CD4-positive, alpha-beta T cell treated with Interleukin-4 for 1 hour (primary cell): Measurements from ENCODE around the gene MTFMT.
"Not testable (repeated sequence)": the region's sequence is repeated elsewhere in the genome, so short reads cannot be mapped to it uniquely, and the experiment has no call there.

ENCODE experiments used
- DNase-seq, 2 donors: peaks; one replicate each; pipeline ENCODE4 v3.0.0-alpha.2; 2020 to 2022

Gene MTFMT

DNA sequence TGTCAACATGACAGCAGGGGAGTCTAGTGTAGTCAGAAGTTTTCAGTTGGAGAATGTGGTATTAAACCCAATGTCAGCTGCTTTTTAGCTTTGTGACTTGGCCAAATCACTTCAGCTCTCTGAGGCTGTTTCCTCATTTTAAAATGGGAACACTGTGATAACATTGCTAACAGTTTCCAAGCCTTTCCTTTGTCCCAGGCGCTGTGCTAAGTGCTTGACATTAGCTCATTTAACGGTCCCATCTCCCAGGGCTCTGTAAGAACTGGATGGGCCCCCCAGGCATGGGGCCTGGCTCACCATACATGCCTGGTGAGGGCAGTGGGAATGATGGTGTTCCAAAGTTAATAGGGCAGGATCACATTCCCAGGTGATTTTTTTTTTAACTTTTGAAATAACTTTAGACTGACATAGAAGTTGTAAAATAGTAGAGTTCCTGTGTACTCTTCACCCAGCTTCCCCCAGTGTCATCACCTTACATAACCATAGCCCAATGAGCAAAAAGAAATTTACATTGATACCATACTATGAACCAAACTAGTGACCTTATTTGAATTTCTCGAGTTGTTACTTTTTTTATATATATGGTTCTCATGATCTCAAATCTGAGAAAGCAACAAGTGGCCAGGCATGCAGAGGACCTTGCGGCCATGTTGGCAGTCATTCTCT is 30.6 kb upstream of the MTFMT start:
- DNase-seq, result no peak

DNA sequence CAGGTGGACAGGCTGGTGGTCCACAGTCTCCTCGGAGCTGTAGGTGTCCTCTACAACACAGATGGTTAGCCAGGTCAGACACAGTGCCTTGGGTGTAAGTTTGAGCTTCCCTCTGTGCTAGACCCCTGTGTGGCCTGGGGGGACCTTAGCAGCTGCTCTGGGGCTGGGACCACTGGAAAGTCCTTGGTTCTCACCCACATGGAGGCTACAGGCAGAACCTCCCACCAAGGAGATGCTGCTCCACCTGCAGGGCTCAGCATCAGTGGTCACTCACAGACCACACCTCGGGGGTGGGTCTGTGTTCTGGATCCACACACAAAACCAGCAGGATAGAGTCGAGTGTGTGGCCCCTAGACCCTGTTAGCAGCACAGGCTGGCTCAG is 29.9 kb upstream of the MTFMT start:
- DNase-seq, result no peak

DNA sequence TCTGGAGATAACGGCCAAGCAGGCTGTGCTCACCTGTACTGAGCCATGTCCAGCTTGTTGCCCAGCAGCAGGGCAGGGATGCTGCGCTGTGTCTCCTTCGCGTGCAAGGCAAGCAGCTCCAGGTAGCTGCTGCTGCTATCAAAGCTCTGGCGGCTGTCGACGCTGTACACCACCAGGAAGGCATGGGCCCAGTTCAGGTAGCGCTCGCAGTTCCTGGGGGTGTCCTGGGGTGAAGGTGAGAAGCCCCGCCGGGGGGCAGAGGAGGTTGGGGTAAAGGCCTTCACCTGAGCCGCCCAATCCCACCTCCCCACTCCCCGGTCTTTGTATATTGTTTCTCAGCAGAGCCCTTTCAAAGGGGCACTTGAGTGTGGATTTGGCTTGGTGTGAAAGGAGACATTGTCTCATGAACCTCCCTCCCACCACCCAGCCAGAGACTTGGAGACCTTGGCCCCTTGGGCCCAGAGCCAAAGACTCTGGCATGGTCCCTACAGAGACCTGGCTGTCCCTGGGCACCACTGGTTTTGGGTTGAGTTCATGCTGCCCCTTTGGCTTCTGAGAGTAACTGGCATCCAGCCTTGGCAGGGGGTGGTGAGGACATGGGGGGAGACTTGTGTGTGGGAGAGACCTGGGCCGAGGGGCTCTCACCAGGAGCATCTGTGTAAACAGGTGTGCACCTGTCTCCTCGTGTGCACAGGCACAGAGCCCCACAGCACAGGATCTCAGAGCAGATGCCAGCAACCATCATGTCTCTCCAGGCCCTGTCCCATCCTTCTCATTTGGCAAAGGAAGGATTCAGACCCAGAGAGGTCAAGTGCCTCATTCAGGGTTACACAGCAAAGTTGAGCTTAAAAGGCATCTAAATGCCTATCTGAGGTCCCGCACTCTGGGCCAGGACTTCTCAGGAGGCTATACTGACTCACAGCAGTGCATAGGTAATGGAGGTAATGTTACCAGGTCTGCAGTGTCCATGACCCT is 29.2 kb upstream of the MTFMT start:
- no peak for DNase-seq

DNA sequence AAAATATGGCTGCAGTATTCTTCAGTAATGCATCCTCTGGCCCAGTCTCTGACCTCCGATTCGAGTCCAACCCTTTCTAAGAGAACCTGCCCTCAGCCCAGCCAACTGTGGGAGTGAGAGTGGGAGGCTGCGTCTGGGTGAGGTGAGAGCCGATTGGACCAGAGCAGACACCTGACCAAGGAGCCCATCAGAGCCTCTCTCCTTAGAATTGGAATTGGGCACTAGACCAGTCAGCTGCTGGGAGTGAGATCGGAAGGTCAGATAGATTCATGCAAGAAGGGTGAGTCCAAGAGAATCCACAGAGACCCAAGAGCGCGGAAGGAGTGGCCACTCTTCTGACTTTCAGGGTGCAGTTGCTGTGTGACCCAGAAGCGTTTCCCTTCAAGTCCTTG is 28.1 kb upstream of the MTFMT start:
- no peak for DNase-seq

DNA sequence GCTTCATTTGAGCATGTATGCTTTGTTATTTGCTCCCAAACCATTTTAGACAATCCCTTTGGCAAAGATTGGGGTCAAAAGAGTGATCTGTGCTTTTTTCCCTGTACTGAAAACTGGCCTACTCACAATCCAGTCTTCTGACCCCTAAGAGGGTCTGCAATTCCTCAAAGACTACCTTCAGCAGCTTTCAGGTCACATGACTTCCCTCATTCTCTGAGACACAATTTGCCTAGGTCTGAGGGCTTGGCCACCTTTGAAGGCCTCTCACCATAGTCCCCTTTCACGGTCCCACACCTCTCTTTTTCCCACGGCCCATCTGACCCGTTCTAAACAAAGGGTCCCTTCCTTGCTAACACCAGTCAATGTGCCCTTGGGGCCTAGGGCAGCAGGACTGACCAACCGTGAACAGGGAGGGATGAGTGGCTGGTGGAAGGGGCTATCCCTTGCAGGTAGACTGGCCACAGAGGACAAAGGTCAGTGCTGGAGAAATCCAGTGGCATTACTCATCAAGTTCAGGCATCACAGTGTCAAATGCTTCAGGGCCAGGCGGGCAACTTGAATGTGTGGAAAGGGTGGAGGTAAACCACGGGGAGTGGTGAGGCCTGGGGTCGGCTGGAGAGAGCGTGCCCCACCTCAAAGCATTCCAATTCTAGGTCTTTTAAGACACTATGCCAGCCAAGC is 27.6 kb upstream of the MTFMT start:
- no peak for DNase-seq

DNA sequence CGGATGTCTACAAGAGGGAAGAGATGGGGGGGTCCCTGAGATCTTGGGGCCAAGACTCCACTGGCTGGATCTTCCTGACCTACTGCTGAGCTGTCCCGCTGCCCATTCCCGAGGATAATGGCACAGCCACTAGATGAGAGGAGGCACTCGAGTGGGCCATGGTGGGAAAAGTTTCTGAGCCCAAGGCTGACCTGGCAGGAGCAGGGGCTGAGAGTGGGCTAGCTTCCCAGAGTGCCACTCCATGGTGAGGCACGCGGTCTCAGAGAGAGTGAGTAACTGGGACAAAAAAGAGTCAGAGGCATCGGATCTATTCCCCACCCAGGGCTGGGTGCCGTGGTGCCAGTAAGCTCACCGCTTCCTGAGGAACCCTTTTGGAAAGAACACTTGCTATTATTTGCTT is 26.7 kb upstream of the MTFMT start:
- no peak for DNase-seq

DNA sequence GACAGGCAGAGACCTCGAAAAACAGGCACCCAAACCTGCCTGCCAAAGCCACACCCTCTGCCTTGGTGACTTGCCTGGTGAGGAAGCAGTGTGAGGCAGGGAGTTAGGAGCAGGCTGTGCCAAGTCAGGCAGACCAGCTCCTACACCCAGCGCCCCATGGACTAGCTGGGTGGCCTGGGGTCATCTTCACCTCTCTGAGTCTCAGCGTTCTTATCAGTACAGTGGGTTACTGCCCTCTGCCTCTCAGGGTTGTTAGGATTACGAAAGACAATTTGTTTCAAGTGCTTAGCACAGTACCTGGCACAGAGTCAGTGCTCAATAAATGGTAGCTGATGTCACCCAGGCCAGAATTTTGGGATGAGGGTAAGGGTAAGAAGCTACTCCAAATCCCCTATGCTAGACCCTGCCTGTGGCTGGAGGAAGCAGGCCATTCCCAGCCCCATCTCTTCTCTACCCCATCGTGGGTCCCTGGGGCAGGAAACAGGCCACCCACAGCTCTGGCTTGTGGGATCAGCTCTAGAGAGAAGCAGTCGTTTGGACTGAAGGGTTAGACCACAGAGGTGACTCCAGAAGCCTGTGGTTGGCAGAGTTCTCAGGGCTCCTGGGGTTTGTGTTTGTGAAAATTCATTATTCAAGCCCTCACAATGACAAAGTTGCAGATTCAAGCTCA is 25.9 kb upstream of the MTFMT start:
- no peak for DNase-seq

DNA sequence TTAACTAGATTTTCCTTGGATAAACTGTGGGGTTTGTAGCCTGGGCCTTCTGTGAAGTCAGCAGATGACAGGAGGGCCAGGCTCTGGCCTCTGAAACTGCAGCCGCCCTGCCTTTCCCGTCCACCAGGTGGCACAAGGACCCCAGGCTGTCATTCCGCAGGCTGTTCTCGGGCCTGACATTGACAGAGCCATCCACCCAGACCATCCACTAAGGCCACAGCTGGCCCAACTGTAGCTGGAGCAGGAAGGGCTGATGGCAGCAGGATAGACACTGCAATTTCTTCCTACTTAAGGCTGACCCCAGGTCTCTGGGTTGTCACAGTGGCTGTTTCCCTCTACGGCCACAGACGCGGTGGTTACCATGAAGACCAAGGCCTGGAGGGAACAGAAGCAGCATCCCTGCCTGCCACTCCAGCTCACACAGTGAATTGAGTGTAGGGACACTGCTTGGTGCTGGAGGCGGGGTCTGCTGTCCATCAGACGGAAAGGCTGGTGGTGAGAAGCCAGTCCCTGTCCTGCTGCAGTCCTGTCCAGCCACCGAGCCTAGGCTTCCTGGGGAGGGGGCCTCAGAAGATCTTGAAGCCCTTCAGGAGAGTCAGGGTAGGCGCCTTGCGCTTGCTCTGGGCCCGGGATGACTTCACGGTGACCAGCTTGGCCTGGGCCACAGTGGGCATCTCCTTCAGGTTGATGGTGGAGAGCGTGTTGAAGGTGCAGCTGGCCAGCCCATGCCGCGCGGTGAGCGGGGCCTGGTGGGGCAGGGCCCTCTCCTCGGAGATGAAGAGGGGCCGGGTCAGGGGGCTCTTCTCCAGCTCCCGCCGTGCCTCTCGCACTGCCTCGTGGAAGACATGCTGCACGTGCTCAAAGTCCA is 25.1 kb upstream of the MTFMT start:
- DNase-seq, result peak; percentile 51 to 52

DNA sequence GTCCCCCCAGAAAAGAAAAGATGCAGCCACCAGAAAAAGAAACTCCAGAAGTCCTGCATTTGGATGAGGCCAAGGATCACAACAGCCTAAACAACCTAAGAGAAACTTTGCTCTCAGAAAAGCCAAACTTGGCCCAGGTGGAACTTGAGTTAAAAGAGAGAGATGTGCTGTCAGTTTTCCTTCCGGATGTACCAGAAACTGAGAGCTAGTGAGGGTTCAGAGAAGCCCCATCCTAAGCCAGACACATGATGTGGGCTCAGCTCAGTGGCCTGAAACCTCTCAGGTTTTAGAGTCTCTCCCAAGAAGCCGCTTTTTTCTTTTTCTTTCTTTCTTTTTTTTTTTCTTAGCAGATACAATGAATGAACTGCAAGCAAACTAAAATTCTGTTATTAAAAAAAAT is 23.5 kb upstream of the MTFMT start:
- DNase-seq, result no peak

DNA sequence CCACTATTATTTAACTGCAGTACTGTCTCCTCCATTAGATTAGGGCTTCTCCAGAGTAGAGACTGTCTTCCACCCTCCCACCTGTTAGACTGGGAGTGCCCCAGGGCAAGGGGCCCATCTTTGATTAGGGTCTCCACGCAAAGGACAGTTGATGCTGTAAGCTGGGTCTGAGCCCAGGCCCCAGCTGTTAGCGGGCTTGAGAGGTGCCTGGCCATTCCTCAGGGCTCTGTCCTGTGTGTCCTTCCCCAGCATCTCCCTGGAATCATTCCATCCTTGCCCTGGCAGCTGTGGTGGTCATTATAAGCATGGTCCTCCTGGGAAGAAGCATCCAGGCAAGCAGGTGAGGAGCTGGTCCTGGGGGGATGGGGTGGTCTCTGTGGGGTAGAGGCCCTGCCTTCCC is 21.8 kb upstream of the MTFMT start:
- DNase-seq, result no peak

DNA sequence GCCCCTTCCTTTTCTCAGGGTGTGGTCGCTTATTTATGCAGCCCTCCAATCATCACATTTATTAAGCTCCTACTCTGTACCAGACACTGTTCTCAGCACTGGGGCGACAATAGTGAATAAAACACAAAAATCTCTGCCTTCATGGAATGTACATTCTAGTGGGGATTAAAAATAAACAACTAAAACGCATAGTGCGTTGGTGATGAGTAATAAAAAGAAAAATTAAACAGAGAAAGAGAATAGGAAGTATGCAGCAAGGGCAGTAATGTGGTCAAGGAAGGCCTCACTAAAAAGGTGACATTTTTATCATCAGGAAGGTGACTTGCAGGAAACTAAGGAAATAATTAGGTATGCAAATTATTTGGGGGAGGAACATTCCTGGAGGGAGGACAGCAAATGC is 20.8 kb upstream of the MTFMT start:
- DNase-seq, result no peak

DNA sequence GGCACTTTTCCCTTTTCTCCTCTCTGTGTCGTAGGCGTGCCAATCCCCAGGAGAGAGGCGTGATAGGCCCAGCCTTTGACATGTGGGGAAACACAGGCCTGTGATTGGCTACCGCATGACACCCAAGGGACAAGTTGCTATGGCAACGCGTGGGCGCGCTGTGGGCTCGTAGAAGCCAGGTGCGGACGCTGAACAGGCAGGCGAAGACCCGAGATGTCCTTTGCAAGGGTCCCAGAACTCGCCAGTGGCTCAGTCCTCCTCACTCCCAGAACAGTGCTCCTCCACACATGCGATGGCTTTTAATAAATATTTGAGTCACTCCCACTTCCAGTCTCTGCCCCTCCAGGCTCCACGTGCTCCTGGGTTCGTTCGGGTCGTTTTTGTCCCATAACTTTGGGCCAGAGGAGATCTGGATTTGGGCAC is 20.0 kb upstream of the MTFMT start:
- DNase-seq, result peak; percentile 89 to 93

DNA sequence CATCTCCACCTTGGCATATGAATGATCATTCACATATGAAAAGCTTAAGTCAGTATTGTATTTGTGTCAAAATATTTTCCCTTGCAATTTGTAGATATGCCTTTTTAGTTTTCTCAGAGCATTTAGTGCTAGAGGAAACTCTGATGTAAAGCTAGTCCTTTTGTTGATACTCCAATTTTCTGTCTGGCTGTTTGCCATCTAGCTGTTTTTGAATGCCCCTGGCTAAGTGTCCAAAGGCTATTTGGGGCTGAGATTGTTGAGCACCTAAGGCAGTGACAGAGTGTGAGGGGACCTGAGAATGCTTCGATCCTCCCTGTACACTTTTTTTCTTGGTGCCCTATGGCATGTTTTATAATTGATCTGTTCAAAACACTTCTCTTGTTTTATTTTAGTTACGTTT is 18.8 kb upstream of the MTFMT start:
- no peak for DNase-seq

DNA sequence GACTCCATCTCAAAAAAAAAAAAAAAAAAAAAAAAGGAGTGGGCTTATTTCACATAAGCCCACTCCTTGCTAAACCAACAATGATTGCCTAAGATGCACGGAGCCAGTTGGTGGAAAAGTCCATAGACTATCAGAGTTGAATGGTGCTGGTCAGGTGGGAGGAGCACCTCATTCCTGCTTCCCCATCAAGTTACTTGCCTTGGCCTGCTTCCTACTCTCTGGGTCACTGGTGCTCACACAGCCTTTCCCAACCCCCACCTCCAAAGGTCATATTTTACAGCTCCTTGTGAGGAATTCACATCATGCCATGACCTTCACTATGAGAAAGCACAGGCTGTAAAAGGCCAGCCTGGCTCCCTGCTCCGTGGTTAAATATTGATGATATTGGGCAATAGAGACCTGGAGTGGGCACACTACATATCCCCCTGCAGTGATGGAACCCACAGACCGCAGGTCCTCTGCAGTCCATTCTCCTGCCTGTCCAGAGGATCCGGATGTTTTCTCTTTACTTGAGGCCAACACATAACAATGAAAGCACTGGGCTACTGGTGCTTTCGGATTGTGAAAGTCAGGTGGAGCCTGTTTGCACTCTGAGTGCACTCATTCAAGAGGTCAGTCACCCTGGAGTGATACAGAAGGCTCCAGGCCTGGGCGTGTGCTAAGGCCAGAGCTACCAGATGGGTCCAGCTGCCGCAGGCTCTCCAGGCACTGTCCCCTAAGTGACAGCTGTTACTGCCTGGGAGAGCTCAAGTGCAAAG is 15.5 kb upstream of the MTFMT start, which contains the start of gene SLC51B:
Gene SLC51B (plus strand): TSS at position 664 of the 758 bp plus-strand sequence. CDS start 4,618 bp downstream, outside the sequence.
- no peak for DNase-seq

DNA sequence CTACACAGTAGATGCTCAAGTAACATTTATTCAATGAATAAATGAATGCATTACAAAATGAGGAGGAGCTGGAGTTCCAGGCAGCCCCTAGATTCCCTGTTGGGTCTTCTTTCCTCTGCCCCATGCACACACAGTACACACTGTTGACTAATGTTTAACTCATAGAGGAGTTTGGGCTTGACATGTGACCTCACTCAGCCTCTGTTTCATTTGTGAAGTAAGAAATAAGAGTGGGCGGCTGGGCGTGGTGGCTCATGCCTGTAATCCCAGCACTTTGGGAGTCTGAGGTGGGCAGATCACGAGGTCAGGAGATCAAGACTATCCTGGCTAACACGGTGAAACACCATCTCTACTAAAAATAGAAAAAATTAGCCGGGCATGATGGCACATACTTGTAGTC is 14.8 kb upstream of the MTFMT start:
- not testable (repeated sequence) for DNase-seq

DNA sequence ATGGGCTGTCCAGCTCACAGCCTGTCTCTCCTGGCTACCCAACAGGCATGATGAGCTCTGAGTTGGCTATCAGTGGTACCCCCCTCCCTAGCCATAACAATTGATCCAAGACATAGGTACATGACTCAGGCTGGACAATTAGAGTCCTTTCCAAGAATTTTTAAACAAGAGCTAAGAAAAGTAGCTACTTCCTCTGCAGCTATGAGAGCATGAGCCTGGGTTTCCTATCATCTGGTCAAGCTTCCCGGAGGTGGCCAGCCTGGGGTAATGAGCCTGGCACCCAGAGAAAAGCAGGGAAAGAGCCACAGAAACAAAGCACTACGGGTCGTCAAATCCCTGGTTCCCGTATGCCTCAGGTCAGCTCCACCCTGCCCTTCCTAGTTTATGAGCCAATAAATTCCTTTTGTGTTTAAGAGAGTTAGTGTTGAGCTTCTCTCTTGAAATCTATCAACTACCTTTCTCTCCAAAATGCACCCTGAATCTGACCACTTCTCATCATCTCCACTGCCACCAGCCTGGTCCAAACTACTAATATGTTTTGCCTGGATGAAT is 13.4 kb upstream of the MTFMT start:
- DNase-seq, result no peak

DNA sequence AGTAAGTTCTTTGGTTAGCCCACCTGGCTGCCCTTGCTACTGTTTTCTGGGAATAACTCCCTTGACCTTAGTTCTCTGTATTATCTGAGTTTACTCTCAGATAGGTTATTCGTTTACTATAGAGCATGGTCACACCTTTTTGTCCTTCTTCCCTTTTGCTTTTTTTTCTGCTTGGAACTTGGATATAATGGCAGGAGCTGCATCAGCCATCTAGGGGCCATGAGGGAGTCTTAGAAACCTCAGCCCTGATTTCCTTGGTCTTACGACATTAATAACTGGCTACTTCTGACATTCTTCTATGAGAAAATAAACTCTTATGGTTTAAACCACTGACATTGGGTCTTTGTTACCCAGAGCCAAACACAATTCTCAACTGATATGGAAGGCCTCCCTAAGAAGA is 12.3 kb upstream of the MTFMT start:
- no peak for DNase-seq

DNA sequence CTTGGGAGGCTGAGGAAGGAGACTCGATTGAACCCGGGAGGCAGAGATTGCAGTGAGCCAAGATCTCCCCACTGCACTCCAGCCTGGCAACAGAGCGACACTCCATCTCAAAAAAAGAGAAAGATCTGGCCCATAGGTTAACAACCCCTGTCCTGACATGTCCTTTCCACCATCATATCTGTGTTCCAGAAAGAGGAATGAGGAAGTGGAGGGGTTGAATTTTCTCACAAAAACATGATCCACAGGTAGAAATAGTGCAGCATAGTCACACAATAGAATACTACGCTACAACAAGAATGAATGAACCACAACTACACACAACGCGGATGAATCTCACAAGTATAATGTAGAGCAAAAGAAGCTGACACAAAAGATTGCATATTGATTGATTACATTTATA is 11.0 kb upstream of the MTFMT start:
- DNase-seq, result no peak

DNA sequence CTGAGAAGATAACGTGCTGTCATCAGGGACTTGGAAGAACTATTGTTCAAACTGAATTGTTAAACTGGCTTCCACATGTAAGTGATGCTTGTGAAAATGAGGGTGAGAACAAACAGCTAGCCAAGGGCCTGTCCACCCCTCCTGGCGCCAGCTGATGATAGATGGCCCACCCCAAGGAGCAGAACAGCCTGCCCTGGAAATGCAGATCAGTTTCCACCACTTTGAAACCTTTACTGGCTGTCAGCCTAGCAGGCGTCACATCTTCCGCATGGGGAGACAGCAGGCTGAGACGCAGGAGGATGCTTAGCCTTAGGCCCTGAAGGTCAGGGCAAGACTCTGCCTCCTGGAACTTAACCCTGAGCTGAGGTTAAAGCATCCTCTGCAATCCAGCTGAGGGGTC is 9.4 kb upstream of the MTFMT start:
- no peak for DNase-seq

DNA sequence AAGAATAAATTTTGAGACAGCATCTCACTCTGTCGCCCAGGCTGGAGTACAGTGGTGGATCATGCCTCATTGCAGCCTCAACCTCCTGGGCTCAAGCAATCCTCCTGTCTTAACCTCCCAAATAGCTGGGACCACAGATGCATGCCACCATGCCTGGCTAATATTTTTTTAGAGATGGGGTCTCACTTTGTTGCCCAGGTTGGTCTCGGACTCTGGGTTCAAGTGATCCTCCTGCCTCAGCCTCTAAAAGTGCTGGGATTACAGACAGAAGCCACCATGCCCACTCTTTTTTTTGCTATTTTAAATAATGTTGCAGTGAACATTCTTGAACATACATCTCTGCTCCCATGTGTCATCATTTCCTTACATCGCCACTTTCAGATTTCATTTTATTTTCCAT is 9.0 kb upstream of the MTFMT start:
- no peak for DNase-seq

DNA sequence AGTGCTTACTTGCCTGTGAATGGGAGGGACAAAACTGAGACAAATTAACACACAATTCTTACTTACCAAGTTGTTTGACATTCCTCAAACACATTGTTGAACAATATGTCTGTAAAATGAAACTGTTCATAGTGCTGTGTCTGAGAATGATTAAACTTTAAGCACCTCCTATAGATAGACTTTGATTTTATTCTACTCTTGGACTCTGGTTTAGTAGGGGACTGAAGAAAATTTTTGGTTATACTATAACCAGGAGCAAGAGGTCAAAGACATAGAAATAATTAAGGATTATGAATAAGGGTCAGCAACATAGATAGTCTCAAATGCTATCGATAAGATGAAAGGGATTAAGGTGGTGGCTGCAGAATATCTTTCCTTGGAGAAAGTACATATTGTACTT is 7.9 kb upstream of the MTFMT start:
- DNase-seq, result no peak
